ENCODE measurements around the gene CAMK4. TPM values are rescaled to one million over a fixed set of nuclear protein-coding genes. Genes with fewer than 3 reads are reported as not detected.
A peak's percentile ranks its signal among the peaks of the same experiment; 100 is the strongest.

Gene CAMK4
- total RNA-seq, 4 donors from 2014 or later, result 0.16 to 5.0 (median 4.4) TPM

- WGBS, 2 donors (ENCODE audit: low coverage in 1 of 2), result 71% methylated on average over 3 of the region's 3 CpGs; no CpG with 5 or more reads in 1 of the 2 donors
- TF ChIP-seq POLR2AphosphoS5 (IDR thresholded peaks at IDR 0.05) (no peak), POLR2A (IDR thresholded peaks at IDR 0.05) (no peak), CTCF (IDR thresholded peaks at IDR 0.05) (no peak), EP300 (IDR thresholded peaks at IDR 0.05) (no peak)
- H3K36me3 ChIP-seq, result no peaks in the 10 kb centered on the region
- no peak overlapping the region for H3K4me3 ChIP-seq
- no peak overlapping the region for H3K27ac ChIP-seq
- no peaks in the 10 kb centered on the region for H3K4me1 ChIP-seq
- H3K9me3 ChIP-seq, result no peaks in the 10 kb centered on the region
- H3K27me3 ChIP-seq, result no peaks in the 10 kb centered on the region
- peak; percentile 46 for ATAC-seq
Observed at GRCh38 chr5:111472579-111472978, 248.4 kb downstream of the CAMK4 start.

GRCh38 chr5:111478266-111478665 is 254.1 kb downstream of the CAMK4 start:
- TF ChIP-seq EP300 (IDR thresholded peaks at IDR 0.05) (no peak), CTCF (IDR thresholded peaks at IDR 0.05) (no peak), POLR2AphosphoS5 (IDR thresholded peaks at IDR 0.05) (no peak), POLR2A (IDR thresholded peaks at IDR 0.05) (no peak)
- Histone ChIP-seq H3K4me3 (no peak overlapping the region), H3K27ac (no peak overlapping the region), H3K4me1 (no peaks in the 10 kb centered on the region), H3K9me3 (no peaks in the 10 kb centered on the region), H3K27me3 (no peaks in the 10 kb centered on the region), H3K36me3 (no peaks in the 10 kb centered on the region)
- no peak for ATAC-seq
- WGBS, 2 donors (ENCODE audit: low coverage in 1 of 2), result 60 to 64% methylated on average over 1 of the region's 1 CpG

- no peak overlapping the region for H3K4me3 ChIP-seq
- 100% methylated on average over 1 to 2 of the region's 2 CpGs for whole genome bisulfite sequencing, 2 donors (ENCODE audit: low coverage in 1 of 2)
- no peak for ATAC-seq
- no peaks in the 10 kb centered on the region for H3K9me3 ChIP-seq
- no peaks in the 10 kb centered on the region for H3K4me1 ChIP-seq
- TF ChIP-seq POLR2AphosphoS5 (IDR thresholded peaks at IDR 0.05) (no peak), CTCF (IDR thresholded peaks at IDR 0.05) (no peak), POLR2A (IDR thresholded peaks at IDR 0.05) (no peak), EP300 (IDR thresholded peaks at IDR 0.05) (no peak)
- no peaks in the 10 kb centered on the region for H3K36me3 ChIP-seq
- H3K27me3 ChIP-seq, result no peaks in the 10 kb centered on the region
- no peak overlapping the region for H3K27ac ChIP-seq
Observed at GRCh38 chr5:111478898-111479297, 254.7 kb downstream of the CAMK4 start.

GRCh38 chr5:111480346-111480745 is 256.2 kb downstream of the CAMK4 start:
- Histone ChIP-seq H3K27me3 (no peaks in the 10 kb centered on the region), H3K27ac (no peak overlapping the region), H3K4me3 (no peak overlapping the region), H3K4me1 (no peaks in the 10 kb centered on the region), H3K9me3 (no peaks in the 10 kb centered on the region), H3K36me3 (no peaks in the 10 kb centered on the region)
- no peak for TF ChIP-seq CTCF (IDR thresholded peaks at IDR 0.05)
- TF ChIP-seq POLR2AphosphoS5 (IDR thresholded peaks at IDR 0.05), result no peak
- no peak for TF ChIP-seq POLR2A (IDR thresholded peaks at IDR 0.05)
- TF ChIP-seq EP300 (IDR thresholded peaks at IDR 0.05), result no peak
- WGBS, 2 donors (ENCODE audit: low coverage in 1 of 2), result 43 to 64% methylated on average over 2 to 3 of the region's 4 CpGs
- ATAC-seq, result no peak

- H3K9me3 ChIP-seq, result no peaks in the 10 kb centered on the region
- 68 to 74% methylated on average over 2 of the region's 2 CpGs for WGBS, 2 donors (ENCODE audit: low coverage in 1 of 2)
- H3K36me3 ChIP-seq, result no peaks in the 10 kb centered on the region
- no peak overlapping the region for H3K27ac ChIP-seq
- no peaks in the 10 kb centered on the region for H3K4me1 ChIP-seq
- ATAC-seq, result no peak
- TF ChIP-seq POLR2AphosphoS5 (IDR thresholded peaks at IDR 0.05) (no peak), POLR2A (IDR thresholded peaks at IDR 0.05) (no peak), EP300 (IDR thresholded peaks at IDR 0.05) (no peak), CTCF (IDR thresholded peaks at IDR 0.05) (no peak)
- no peaks in the 10 kb centered on the region for H3K27me3 ChIP-seq
- no peak overlapping the region for H3K4me3 ChIP-seq
Observed at GRCh38 chr5:111486055-111486454, 261.9 kb downstream of the CAMK4 start.

Data from gastroesophageal sphincter (tissue), 4 donors.